Left lung (tissue), 10 donors: ENCODE results near the gene CASZ1. TPM values are rescaled to one million over a fixed set of nuclear protein-coding genes. Genes with fewer than 3 reads are reported as not detected.

Experiments used
- ATAC-seq: fragments of 200-7000 bp; cut with Tn5 transposase; one replicate; pipeline ENCODE4 v1.9.1; 2020; ENCODE audit warnings: moderate library complexity
- DNase-seq, 4 donors: peaks; one replicate each; pipeline ENCODE4 v3.0.0-alpha.2; 2013 to 2020
- H3K27ac ChIP-seq, 2 donors: fragments of 200-600 bp; sonication (generic) in 1 of 2; one replicate each; pipeline versions ENCODE4 v1.5.0 to v1.8.0; 2020 to 2021
- H3K27me3 ChIP-seq, 2 donors: fragments of 200-600 bp; sonication (generic) in 1 of 2; one replicate each; pipeline versions ENCODE4 v1.5.0 to v1.8.0; 2020 to 2021
- H3K36me3 ChIP-seq, 2 donors: fragments of 200-600 bp; sonication (generic) in 1 of 2; one replicate each; pipeline versions ENCODE4 v1.5.0 to v1.8.0; 2020 to 2021
- H3K4me1 ChIP-seq, 2 donors: fragments of 200-600 bp; one replicate each; pipeline ENCODE4 v1.8.0; 2021
- H3K4me3 ChIP-seq, 2 donors: fragments of 200-600 bp; sonication (generic) in 1 of 2; one replicate each; pipeline versions ENCODE4 v1.5.0 to v1.8.0; 2020 to 2021; ENCODE audit warnings: mild to moderate bottlenecking in 1 of 2
- H3K9me3 ChIP-seq, 2 donors: fragments of 200-600 bp; sonication (generic) in 1 of 2; one replicate each; pipeline versions ENCODE4 v1.5.0 to v1.8.0; 2020 to 2021
- CTCF ChIP-seq, 2 donors: fragments of 200-600 bp; sonication (generic) in 1 of 2; IDR thresholded peaks; one replicate each; pipeline versions ENCODE4 v1.5.0 to v1.8.0; 2021; ENCODE audit warnings: antibody characterized with exemption in 2 of 2
- intact Hi-C, 2 donors: fragments of 100-400 bp; cut with DNase I; formaldehyde crosslinking; loops; one replicate each; pipeline versions ENCODE4 v1.11.2 to v1.14.2; 2022
- polyA plus RNA-seq, 6 donors: library from polyadenylated mRNA; unstranded; fragments of 120-200 nt; gene quantifications; one replicate each; pipeline ENCODE4 v1.2.1, GENCODE V29; 2013; ENCODE audit not compliant: insufficient read length in 6 of 6
- total RNA-seq, 2 donors: library from RNA; stranded (reverse); fragmentation: NEBNext Ultra II Directional; extraction: Animal tissue kit (Norgen Biotek cat#: 25700); gene quantifications; one replicate each; pipeline ENCODE4 v1.2.1, GENCODE V29; 2021
- donor health status: DM: no; HTN: yes; CAD: no.
- donor health status: DM: no; HTN: no; CAD: no.

CASZ1 gene
- total and polyA plus RNA-seq, 8 donors, result 15.1 to 44.0 (median 21.1) TPM

- intact Hi-C loops, result no loop called here
- Histone ChIP-seq H3K9me3 (no peaks in the 10 kb centered on the region), H3K36me3 (no peaks in the 10 kb centered on the region), H3K27ac (no peak overlapping the region), H3K4me3 (no peak overlapping the region), H3K27me3 (peaks cover 0 to 12% of the 10 kb centered on the region in 2 donors), H3K4me1 (peaks cover 0 to 11% of the 10 kb centered on the region in 2 donors)
- ATAC-seq (no peak), DNase-seq (no peak)
- no peak for TF ChIP-seq CTCF (IDR thresholded peaks at IDR 0.05)
Observed at GRCh38 chr1:10716840-10717239, 79.6 kb downstream of the CASZ1 start.

- DNase-seq (peak in 1 of 4 donors; percentile 76), ATAC-seq (peak; percentile 90)
- intact Hi-C loops, result no loop called here
- H3K4me1 ChIP-seq, result peaks cover 3 to 19% of the 10 kb centered on the region in 2 donors
- no peak for TF ChIP-seq CTCF (IDR thresholded peaks at IDR 0.05)
- H3K9me3 ChIP-seq, result no peaks in the 10 kb centered on the region
- no peaks in the 10 kb centered on the region for H3K36me3 ChIP-seq
- H3K27ac ChIP-seq, result peak overlapping the region in 1 of 2 donors; percentile 33
- H3K27me3 ChIP-seq, result peaks cover 0 to 12% of the 10 kb centered on the region in 2 donors
- H3K4me3 ChIP-seq, result no peak overlapping the region
Observed at GRCh38 chr1:10714337-10715114, 81.9 kb downstream of the CASZ1 start.

GRCh38 chr1:10713614-10714013, 82.8 kb downstream of the CASZ1 start:
- no peak for TF ChIP-seq CTCF (IDR thresholded peaks at IDR 0.05)
- Histone ChIP-seq H3K4me1 (peaks cover 3 to 26% of the 10 kb centered on the region in 2 donors), H3K4me3 (no peak overlapping the region), H3K36me3 (no peaks in the 10 kb centered on the region), H3K27ac (no peak overlapping the region), H3K27me3 (peaks cover 0 to 12% of the 10 kb centered on the region in 2 donors), H3K9me3 (no peaks in the 10 kb centered on the region)
- intact Hi-C loops, result no loop called here
- DNase-seq (no peak), ATAC-seq (no peak)

GRCh38 chr1:10712568-10713362, 83.7 kb downstream of the CASZ1 start:
- TF ChIP-seq CTCF (IDR thresholded peaks at IDR 0.05), result no peak
- Histone ChIP-seq H3K27me3 (peaks cover 0 to 12% of the 10 kb centered on the region in 2 donors), H3K27ac (no peak overlapping the region), H3K36me3 (no peaks in the 10 kb centered on the region), H3K9me3 (no peaks in the 10 kb centered on the region), H3K4me3 (no peak overlapping the region), H3K4me1 (peaks cover 3 to 26% of the 10 kb centered on the region in 2 donors)
- intact Hi-C loops, result no loop called here
- no peak for ATAC-seq
- DNase-seq, result no peak

- no peak for TF ChIP-seq CTCF (IDR thresholded peaks at IDR 0.05)
- Histone ChIP-seq H3K4me3 (no peak overlapping the region), H3K27ac (no peak overlapping the region), H3K9me3 (no peaks in the 10 kb centered on the region), H3K27me3 (peaks cover 0 to 5% of the 10 kb centered on the region in 2 donors), H3K36me3 (no peaks in the 10 kb centered on the region), H3K4me1 (peaks cover 3 to 15% of the 10 kb centered on the region in 2 donors)
- DNase-seq (no peak), ATAC-seq (peak; percentile 33)
- intact Hi-C loops, result no loop called here
Observed at GRCh38 chr1:10710489-10710888, 86.0 kb downstream of the CASZ1 start.
